KMS-11 (cell line): Measurements from ENCODE around the gene OR52J3.

Experiments used
- H2AFZ ChIP-seq: fragments of 200-600 bp; sonication (generic); 2 replicates; pipeline ENCODE4 v1.6.1; 2016; ENCODE audit warnings: antibody characterized with exemption, mixed run types, low read depth
- H3K27ac ChIP-seq: fragments of 200-600 bp; sonication (generic); 2 replicates; pipeline ENCODE4 v1.6.1; 2016; ENCODE audit warnings: mild to moderate bottlenecking, mixed run types
- H3K27me3 ChIP-seq: fragments of 200-600 bp; sonication (generic); 2 replicates; pipeline ENCODE4 v1.6.1; 2017; ENCODE audit warnings: mild to moderate bottlenecking, low read depth, mixed run types, moderate library complexity; ENCODE audit not compliant: insufficient read depth
- H3K36me3 ChIP-seq: fragments of 200-600 bp; sonication (generic); 2 replicates; pipeline ENCODE4 v1.6.1; 2017; ENCODE audit warnings: mild to moderate bottlenecking, mixed run types; ENCODE audit not compliant: insufficient read depth
- H3K4me1 ChIP-seq: fragments of 200-600 bp; sonication (generic); 2 replicates; pipeline ENCODE4 v1.6.1; 2016; ENCODE audit warnings: mild to moderate bottlenecking, low read depth, mixed run types; ENCODE audit not compliant: poor library complexity, severe bottlenecking
- H3K4me2 ChIP-seq: fragments of 200-600 bp; sonication (generic); 2 replicates; pipeline ENCODE4 v1.7.0; 2016; ENCODE audit warnings: mild to moderate bottlenecking, mixed run types
- H3K4me3 ChIP-seq: fragments of 200-600 bp; sonication (generic); IDR thresholded peaks from 2 replicates; pipeline ENCODE4 v1.6.1; 2017; ENCODE audit warnings: low read depth, low read length, mixed read lengths; ENCODE audit not compliant: insufficient read depth
- H3K79me2 ChIP-seq: fragments of 200-600 bp; sonication (generic); 2 replicates; pipeline ENCODE4 v1.6.1; 2016; ENCODE audit warnings: low read depth, mixed run types; ENCODE audit not compliant: insufficient read depth
- H3K9ac ChIP-seq: fragments of 200-600 bp; sonication (generic); 2 replicates; pipeline ENCODE4 v1.6.1; 2016; ENCODE audit warnings: mild to moderate bottlenecking, mixed run types
- H4K20me1 ChIP-seq: fragments of 200-600 bp; sonication (generic); 2 replicates; pipeline ENCODE4 v1.6.1; 2016; ENCODE audit warnings: mild to moderate bottlenecking, mixed run types; ENCODE audit not compliant: insufficient read depth
- TF ChIP-seq, protein P1 (sequence below): fragments of 200-600 bp; sonication (generic); conservative IDR thresholded peaks from 2 replicates; pipeline ENCODE4 v1.6.1; 2017; ENCODE audit warnings: low read depth, mild to moderate bottlenecking, antibody characterized with exemption, low read length, moderate library complexity, mixed read lengths

OR52J3 gene

DNA sequence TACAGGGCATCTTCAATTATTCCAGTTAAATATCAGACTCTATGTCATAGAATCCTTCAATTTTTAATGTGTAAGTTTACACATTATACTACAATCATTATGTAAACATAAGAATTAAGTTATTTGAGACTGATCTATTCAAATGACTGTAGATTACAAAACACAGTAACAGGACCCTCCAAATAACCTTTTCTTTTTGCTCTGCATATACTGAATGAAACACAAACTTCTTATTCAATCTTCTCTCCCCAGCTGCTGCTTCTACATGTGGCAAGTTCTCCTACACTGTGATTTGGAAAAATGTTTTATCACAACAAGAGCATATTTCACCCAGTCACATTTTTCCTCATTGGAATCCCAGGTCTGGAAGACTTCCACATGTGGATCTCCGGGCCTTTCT lies at the start of gene OR52J3:
OR52J3 (plus strand) TSS at position 301 of the 400 bp plus-strand sequence; CDS start at position 301, 0 bp downstream.
- Histone ChIP-seq H3K27ac (no peak within 1 kb of the TSS), H2AFZ (no peak within 1 kb of the TSS), H3K79me2 (no peaks in the 10 kb centered on the region), H3K4me2 (no peak within 1 kb of the TSS), H3K4me1 (no peaks in the 10 kb centered on the region), H3K4me3 (no peak within 1 kb of the TSS), H4K20me1 (no peaks in the 10 kb centered on the region), H3K9ac (no peak within 1 kb of the TSS), H3K27me3 (no peaks in the 10 kb centered on the region), H3K36me3 (no peaks in the 10 kb centered on the region)
- TF ChIP-seq, protein P1, sequence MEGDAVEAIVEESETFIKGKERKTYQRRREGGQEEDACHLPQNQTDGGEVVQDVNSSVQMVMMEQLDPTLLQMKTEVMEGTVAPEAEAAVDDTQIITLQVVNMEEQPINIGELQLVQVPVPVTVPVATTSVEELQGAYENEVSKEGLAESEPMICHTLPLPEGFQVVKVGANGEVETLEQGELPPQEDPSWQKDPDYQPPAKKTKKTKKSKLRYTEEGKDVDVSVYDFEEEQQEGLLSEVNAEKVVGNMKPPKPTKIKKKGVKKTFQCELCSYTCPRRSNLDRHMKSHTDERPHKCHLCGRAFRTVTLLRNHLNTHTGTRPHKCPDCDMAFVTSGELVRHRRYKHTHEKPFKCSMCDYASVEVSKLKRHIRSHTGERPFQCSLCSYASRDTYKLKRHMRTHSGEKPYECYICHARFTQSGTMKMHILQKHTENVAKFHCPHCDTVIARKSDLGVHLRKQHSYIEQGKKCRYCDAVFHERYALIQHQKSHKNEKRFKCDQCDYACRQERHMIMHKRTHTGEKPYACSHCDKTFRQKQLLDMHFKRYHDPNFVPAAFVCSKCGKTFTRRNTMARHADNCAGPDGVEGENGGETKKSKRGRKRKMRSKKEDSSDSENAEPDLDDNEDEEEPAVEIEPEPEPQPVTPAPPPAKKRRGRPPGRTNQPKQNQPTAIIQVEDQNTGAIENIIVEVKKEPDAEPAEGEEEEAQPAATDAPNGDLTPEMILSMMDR: no peak

DNA sequence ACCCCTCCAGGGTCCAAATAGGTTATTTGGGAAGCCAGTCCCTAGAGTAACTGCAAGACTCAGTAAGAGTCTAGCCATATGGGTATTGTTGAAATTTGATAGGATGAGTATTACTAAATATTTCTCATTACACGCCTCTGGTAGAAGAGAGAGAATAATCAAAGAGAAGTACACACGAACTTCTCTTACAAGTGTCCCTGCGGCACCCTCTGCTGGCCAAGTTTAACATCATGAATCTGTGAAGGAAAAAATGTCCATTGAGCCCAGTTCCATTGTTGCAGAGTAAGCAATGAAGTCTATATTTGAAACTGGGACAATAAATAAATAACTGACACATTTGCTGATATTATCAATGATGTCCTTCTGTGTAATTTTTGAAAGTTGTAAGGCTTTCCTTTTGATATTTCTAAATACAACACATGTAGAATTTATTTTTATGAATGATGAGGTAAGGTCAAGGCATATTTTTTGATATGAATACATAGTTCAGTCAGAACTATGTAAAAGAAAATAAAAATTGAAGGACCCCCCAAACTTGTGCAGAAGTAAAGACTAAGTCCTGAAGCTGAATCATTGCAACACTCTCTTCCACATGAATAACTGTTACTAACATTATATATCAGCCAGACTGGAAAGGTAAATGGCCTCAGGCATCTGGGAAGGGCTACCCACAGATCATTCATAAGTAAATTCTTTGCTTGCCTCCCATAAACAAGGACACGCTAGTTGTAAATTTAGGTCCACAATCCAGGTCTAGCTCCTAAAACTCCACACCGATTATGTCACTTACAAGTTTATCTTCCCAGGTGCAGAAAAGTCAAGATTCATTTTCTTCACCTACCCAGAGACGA lies 41.7 kb upstream of the OR52J3 start:
- Histone ChIP-seq H4K20me1 (no peaks in the 10 kb centered on the region), H3K27ac (no peak overlapping the region), H3K4me1 (no peaks in the 10 kb centered on the region), H3K79me2 (no peaks in the 10 kb centered on the region), H2AFZ (no peak overlapping the region), H3K4me2 (no peak overlapping the region), H3K27me3 (no peaks in the 10 kb centered on the region), H3K36me3 (no peaks in the 10 kb centered on the region), H3K9ac (no peak overlapping the region), H3K4me3 (no peak overlapping the region)
- TF ChIP-seq, protein P1: peak; percentile 80

DNA sequence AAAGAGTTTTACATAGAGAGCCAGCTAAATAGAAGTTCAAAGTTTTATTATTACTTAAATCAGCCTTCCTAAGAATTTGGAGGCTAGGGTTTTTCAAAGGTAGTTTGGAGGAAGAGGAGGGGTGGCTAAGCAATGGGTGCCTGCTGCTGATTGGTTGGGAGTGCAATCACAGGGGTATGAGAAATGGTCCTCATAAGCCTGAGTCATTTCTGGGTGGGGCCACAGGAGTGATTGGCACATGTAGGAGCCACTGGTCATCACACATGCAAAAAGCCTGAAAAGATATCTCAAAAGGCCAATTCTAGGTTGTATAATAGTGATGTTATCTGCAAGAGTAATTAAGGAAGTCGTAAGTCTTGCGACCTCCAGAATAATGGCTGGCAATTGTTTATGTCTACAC lies 38.8 kb upstream of the OR52J3 start:
- H3K36me3 ChIP-seq: no peaks in the 10 kb centered on the region
- H2AFZ ChIP-seq: no peak overlapping the region
- H3K27me3 ChIP-seq: no peaks in the 10 kb centered on the region
- no peak overlapping the region for H3K9ac ChIP-seq
- TF ChIP-seq, protein P1: no peak
- no peaks in the 10 kb centered on the region for H4K20me1 ChIP-seq
- no peak overlapping the region for H3K4me2 ChIP-seq
- no peaks in the 10 kb centered on the region for H3K79me2 ChIP-seq
- H3K4me3 ChIP-seq: no peak overlapping the region
- H3K4me1 ChIP-seq: no peaks in the 10 kb centered on the region
- H3K27ac ChIP-seq: no peak overlapping the region

DNA sequence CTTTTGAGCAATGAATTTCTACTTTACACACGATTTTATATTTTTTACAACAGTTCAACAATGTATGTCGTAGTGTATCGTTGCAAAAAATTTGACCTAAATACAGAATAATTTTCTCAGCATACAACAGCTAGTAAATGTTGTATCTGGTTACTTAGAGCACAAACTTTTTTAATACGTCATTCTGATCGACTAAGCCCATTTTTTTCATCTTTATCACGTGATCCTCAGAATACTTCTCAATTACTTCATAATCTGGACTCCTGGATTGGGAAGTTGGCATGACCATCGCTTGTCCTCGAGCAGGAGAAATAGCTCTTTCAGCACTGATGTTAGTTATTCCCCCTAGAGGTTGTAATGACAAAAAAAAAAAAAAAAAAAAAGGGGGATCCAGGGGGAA lies 35.1 kb upstream of the OR52J3 start:
- H4K20me1 ChIP-seq: no peaks in the 10 kb centered on the region
- no peak overlapping the region for H3K27ac ChIP-seq
- H3K36me3 ChIP-seq: no peaks in the 10 kb centered on the region
- H2AFZ ChIP-seq: no peak overlapping the region
- H3K4me3 ChIP-seq: no peak overlapping the region
- no peaks in the 10 kb centered on the region for H3K27me3 ChIP-seq
- TF ChIP-seq, protein P1: no peak
- H3K79me2 ChIP-seq: no peaks in the 10 kb centered on the region
- no peak overlapping the region for H3K9ac ChIP-seq
- H3K4me1 ChIP-seq: no peaks in the 10 kb centered on the region
- H3K4me2 ChIP-seq: no peak overlapping the region
